GM21526 (cell line): Measurements from ENCODE around the gene SH3RF2.
"Not testable (repeated sequence)": the region's sequence is repeated elsewhere in the genome, so short reads cannot be mapped to it uniquely, and the experiment has no call there.

Experiments
- ATAC-seq: cut with Tn5 transposase; IDR thresholded peaks from one replicate; pipeline ENCODE4 v1.9.1; 2021; ENCODE audit warnings: moderate library complexity; ENCODE audit not compliant: unreplicated experiment, low FRiP score

SH3RF2 gene

DNA sequence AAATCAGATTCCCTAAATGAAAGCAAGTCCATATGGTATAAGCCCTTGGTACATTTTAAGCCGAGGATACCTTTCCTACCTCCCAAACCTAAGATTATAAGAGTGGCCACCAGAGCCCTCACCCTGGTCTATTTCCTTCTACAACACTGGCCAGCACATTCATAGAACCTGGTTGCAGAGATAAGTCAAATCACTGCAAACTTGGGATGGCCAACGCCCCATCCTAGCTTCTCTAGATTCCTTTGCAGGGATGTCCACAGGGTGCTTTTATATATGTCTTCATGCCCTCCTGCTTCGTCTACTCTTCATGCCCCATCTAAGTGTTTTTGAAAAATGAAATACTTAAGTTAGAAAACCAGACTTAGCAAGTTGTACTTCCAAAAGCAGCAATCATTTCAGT lies 41.8 kb downstream of the SH3RF2 start:
- ATAC-seq, result no peak

DNA sequence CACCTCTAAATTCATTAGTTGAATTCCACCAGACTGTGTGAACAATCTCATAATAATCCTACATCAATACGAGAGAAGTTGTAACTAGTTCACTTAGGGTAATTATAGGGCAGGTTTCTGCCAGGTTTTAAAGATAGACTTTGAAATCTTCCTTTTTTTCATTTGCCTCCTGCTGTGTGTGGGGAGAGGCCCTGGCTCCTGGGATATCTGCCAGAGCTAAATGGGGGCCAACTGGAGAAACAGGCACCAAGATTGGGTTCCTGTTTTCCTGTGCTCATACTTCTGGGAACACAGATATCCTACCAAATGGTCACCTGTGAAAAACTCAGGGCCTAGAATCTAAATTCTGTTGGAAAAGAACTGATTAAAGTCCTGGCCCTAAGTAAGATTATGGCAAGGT lies 42.3 kb downstream of the SH3RF2 start:
- no peak for ATAC-seq

DNA sequence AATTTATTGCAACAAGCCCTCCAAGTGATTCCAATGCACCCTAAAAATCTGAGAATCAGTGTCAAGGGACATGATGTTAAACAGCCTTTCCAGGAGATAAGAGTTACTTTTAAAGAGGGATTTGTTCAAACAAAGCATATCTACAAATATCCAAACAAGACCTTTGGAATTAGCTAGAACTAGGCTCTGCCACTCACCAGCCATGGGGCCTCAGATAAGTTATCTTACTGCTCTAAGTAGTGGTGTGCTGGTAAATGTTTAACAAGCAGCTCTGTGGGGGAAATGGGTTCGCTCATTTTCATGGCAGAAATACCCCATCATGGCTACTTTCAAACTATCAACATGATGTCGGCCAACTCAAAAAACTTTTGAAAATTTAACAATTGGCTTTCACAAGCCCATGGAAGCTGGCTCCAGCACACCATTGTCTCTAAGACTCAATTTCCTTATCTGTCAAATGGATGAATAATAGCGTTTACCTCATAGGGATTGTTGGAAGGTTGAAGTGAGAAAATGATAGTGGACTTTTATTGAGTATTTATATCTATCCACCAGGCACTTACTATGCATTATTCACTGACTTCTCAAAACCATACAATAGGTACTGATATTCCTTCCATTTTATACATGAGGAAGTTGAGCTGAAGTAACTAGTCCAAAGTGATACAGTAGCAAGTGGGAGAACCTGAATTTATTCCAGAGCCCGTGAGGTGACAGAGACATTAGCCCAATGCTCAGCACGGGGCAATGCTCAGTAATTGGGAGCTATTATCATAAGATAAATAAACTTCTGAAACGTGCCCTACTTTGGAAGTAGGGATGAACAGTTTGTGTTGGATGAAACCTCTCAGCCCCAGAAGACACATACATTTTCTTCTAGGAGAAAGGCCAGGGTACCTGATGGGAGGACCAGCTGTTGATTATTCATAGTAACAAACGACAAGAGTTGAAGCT lies 43.2 kb downstream of the SH3RF2 start:
- ATAC-seq, result no peak

DNA sequence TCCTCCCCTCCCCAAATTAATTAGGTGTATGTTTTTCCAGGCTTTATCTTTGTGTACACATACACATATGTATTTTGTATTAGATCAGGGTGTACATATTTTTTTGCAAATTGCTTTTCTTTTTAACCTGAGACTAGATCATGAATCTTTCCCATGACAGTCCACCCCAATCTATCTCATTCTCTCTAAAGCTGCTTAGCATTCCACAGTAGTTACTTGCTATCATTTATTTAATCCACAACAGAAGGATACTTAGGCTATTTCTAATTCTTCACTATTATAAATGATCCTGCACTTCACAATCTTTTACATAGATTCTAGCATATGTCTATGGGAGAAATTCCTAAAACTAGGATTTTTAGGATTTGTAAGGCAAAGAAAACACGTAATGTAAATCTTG lies 43.9 kb downstream of the SH3RF2 start:
- ATAC-seq, result no peak

DNA sequence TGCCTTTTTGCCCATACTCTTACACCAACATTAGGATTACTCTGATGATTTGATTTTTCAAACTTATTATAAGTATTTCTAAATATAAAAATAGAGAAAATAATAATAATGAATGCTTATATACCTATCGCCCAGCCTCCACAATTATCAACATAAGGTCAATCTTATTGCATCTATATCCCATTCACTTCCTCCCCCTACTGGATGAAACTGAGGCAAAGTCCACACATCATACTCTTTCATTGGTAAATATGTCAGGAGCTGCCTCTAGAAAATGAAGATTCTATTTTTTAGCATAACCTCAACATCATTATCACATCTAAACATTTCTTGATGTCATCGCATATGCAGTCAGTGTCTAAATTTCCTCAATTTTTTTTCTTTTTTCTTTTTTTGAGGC lies 44.3 kb downstream of the SH3RF2 start:
- no peak for ATAC-seq

DNA sequence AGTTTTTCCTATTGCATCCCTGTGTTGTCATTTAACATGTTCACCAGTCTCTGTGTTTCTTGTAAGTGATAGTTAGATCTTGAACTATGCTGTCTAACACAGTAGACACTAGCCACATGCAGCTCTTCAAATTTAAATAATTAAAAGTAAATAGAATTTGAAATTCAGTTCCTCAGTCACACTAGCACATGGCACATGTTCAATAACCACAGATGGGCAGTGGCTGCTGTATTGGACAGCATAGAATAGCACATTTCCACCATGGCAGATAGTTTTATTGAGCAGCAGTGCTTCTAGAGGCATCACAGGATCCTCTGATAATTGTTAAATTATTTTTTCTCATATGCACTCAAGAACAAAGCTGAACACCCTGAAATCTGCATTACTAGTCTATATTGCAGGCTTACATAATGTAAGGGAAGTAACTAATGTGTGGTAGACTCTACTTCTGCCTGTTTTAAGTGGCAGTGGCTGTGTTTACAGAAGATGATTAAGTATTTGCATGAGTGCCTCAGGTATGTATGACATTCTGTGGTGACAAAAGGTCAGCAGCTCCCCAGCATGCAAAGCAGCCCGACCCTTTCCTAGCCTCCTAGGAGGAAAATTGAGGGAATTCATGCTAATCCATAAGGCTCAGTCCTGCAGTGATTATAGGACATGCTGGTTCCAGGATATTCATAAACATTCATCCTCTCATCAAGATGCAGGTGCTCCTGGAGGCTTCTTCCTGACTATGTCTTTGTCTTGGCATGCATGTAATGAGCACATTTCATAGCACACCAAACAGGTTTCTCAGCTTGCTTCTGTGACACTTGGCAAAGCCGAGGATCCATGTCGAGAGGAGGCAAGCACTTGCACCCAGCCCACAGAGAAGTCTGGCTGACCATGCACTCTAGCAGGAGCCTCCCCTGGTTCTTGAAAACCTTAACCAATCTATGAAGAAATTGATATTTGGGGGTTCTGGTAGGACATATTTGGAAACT lies 45.5 kb downstream of the SH3RF2 start:
- no peak for ATAC-seq

DNA sequence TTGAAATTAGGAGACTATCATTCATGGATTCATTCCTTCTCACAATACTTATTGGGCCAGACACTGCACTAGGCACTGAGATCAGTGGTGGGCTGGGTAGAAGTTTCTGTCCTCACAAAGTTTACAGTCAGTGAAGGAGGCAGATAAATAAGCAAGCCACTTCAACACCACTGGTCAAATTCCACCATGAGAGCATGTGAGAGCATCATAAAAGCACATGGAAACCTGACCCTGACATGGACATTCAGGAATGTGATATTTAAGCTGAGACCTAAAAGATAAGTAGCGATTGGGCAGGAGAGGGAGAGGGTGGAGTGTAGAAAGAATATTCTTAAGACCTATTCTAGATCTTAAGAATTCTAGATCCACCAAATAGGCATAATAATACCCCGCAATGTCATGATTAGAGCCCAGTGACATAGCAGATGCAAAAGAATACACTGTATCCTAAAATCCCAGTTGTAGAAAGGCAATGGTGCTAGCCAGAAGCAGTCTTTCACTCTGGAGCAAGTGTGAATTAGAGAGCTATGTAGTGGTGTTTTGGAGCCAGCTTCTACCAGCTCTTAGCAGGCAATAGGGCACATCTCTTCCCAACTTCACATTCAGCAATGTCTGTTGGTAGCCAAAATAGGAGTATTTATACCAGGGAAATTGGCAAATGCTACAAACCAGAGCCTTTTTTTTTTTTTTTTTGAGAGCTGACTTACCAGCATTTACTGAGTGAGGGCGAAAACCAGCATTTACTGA lies 46.4 kb downstream of the SH3RF2 start:
- no peak for ATAC-seq

DNA sequence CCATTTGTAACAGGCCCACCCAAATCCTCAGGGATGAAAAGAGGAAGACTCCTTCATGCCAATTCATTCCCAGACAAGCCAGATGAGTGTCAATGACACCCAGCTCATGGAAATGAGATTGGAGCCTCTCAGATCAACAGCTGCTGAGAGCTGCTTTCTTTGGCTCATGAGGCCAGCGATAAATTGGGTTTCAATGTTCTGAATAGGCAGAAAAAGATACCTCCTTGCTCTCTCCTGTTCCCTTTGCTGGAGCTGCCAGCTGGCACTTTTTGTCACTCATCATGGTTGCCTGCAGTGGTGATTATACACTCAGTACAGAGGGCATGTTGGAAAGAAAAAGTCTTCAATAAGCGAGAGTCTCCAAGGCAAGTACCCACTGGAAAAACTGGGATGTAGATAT lies 47.1 kb downstream of the SH3RF2 start:
- ATAC-seq, result no peak

DNA sequence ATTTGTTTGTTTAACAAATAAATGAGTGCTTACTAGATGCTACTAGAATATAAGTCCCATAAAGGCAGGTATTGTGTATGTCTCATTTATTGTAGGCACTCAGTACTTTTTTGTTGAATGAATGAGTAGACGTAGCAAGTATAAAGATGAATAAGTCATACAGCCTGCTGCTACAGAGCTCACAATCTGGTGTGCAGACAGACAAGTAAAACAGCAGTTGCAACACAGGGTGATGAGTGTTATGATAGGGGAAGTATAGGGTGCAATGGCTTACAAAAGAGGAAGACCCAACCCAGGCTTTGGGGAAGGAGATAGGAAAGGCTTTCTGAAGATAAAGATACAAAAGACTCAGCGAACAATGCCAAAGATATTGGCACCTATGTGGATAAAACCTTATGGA lies 47.7 kb downstream of the SH3RF2 start:
- no peak for ATAC-seq

DNA sequence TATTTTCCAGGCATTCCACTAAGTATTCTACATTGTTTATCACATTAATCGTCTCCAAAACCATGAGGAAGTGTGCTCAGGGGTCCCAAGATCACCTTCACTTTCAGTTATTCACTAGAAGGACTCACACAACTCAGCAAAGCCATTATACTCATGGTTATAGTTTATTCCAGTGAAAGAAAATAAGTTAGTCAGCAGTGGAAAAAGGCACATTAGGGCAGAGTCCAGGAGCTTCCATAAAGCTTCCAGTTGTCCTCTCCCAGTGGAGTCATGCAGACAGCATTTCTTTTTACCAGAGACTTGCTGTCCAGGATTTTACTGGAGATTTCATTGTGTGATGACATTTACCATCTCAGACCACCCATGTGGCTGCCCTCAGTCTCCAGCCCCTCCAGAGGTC lies 51.5 kb downstream of the SH3RF2 start:
- no peak for ATAC-seq

DNA sequence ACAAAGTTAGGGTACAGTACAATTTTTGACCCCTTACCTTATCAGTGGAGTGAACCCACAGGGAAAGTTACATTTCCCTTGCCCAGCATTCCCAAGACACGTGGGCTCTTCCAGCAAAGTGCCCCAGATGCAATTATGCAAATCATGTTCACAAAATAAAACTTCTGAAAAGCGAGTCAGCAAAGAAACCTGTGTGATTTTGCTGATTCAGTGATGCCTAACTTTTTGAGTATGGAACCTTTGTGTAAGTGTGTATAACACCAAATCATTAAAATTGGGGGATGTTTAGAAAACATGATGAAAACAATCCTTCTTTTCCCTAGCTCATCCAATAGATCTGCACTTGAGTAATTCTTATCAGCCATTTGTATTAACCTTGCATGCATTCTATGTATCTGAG lies 52.6 kb downstream of the SH3RF2 start:
- ATAC-seq, result no peak

DNA sequence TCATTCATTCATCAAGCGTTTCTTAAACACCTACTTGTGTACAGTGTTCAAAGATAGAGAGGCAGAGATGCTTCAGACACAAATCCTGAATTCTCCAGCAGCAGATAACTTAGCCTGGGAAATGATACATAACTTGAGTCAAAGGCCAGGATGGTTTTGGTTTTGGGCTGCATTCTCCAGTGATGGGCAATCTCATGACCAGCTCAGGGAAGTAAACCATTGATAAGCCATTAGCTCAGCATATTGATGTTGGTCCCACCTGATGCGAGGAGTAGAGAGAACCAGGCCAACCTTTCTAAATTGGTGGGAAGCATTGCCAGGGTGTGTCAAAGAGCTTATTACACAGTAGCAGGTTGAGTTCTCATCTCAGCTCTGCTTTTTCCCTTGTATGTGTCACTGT lies 53.0 kb downstream of the SH3RF2 start:
- ATAC-seq, result no peak

DNA sequence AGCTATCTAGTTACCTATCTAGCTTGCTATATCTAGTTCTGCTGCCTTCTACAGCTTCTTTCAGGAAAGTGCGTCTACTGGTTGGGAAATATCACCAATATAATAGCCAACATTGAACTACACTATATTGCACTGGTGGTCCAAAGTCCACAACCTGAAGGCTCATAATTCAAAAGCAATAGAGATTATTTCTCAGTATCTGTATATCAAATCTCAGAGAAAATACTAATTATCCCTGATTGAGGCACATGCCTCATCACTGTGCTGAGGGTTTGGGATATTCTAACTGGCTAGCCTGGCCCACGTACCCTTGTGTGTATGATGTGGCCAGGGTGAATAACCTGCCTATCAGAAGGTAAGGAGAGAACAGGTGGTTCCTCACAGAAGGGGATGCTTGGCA lies 53.8 kb downstream of the SH3RF2 start:
- no peak for ATAC-seq

DNA sequence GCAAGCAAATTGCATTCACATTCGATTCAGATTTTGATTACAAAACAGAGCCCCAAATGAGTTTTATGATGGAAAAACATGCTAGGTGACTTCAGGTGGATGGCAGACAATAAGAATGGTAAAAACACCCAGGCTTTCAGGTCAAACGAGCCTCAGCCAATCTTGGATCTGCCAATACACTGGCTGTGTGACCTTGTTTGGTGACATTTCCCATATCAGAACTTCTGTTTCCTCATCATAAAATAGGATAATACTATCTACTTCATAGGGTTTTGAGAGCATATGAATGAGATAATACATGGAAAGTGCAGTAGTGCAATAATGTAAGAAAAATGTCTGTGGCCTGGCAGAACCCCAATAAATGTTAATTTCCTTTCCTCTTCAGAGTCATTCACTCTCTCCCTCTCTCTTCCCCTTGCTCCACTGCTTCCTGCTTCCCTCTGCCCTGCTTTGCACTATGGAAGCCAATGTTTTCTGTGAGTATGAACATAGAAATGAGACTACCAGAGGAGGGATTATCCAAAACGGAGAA lies 54.7 kb downstream of the SH3RF2 start:
- ATAC-seq, result no peak

DNA sequence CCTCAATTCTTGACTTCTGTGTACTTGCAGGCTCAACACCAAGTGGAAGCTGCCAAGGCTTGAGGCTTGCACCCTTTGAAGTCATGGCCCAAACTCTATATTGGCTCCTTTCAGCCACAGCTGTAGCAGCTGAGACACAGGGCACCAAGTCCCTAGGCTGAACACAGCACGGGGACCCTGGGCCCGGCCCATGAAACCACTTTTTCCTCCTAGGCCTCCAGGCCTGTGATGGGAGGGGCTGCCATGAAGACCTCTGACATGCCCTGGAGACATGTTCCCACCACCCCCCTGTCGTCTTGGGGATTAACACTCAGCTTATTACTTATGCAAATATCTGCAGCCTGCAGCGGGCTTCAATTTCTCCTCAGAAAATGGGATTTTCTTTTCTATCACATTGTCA lies 57.2 kb downstream of the SH3RF2 start:
- ATAC-seq, result not testable (repeated sequence)

DNA sequence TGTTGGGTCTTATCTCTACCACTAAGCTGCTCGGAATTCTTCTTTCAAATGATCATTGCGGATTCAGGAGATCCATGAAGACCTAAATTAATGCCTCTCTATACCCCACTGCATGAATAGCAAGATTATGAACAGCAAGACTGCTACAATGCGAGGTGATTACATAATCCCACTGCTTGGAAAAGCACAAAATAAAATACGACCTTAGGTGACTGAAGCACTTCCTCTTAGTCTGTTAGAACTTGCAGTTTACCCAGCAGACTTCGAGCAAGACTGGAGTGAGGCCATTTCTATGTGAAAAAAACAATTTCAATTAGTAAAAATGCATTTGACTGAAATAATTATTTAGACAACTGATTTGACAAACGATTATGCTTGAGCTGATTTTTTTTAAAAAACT lies 59.8 kb downstream of the SH3RF2 start:
- no peak for ATAC-seq

DNA sequence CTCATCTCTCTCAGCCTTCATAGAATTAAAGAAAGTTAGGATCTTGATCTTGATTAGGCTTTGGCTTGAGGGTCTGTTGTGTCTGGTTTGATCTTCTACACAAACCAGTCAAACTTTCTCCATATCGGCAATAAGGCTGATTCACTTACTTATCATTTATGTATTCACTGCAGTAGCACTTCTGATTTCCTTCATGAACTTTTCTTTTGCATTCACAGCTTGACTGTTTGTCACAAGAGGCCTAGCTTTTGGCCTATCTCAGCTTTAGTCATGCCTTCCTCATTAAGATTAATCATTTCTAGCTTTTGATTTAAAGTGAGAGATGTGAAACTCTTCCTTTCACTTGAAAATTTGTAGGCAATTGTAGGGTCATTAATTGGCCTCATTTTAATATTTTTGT lies 62.8 kb downstream of the SH3RF2 start:
- ATAC-seq, result no peak

DNA sequence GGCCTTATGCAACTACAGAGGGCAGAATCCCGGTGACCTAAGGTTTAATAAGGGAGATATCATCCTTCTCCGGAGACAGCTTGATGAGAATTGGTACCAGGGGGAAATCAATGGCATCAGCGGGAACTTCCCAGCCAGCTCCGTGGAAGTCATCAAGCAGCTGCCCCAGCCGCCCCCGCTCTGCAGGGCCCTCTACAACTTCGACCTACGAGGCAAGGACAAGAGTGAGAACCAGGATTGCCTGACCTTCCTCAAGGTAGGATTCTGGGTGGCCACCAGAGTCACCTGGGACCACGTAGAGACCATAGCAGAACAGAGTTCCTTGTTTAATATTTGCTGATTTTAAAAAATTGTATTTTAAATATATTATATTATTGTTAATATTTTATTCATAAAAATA lies 63.7 kb downstream of the SH3RF2 start:
- ATAC-seq, result no peak

DNA sequence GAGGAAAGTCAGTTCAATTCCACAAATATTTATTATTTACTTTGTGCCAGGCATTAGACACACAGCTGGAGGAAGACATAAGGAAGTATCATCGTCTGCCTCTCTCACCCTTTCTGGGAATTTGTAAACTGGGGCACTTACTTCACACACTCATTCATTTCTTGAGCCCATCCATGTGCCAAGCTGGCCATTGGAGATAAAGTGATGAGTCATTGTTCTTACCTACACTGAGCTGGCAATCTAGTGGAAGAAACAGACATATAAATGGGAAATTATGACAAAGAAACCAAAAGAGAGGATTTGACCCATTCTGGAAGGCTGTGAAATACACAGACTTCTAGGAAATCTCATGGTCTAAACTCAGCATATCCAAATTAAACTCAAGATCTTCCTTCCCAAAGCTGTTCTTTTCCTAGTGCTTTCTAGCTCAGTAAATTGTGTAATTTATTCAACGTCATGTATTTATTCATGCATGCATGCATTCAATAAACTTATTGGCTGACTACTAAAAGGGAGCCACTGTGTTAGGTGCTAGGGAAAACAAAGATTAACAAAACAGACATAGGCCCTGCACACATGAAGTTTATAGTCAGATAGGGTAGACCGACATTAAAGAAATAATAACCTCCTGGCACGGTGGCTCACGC lies 65.3 kb downstream of the SH3RF2 start:
- no peak for ATAC-seq

DNA sequence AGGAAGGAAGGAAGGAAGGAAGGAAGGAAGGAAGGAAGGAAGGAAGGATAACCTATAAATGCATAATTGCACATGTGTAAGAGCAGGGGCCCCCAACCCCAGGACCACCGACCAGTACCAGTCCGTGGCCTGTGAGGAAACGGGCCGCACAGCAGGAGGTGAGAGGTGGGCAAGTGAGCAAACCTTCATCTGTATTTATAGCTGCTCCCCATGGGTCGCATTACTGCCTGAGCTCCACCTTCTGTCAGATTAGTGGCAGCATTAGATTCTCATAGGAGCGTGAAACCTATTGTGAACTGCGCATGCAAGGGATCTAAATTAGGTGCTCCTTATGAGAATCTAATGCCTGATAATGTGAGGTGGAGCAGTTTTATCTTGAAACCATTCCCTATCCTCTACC lies 66.1 kb downstream of the SH3RF2 start:
- no peak for ATAC-seq
